NT2/D1 (cell line): Measurements from ENCODE around the gene LRRC8A.

Experiments used
- DNase-seq: peaks from one replicate; pipeline ENCODE4 v3.0.0-alpha.2; 2011; ENCODE audit warnings: low read depth, low spot score
- H3K27me3 ChIP-seq: 2 replicates; pipeline ENCODE4 v1.6.0; 2011; ENCODE audit warnings: mild to moderate bottlenecking; ENCODE audit not compliant: insufficient read length, insufficient read depth
- H3K36me3 ChIP-seq: 2 replicates; pipeline ENCODE4 v1.6.1; 2011; ENCODE audit warnings: mild to moderate bottlenecking, low read length, mixed read lengths; ENCODE audit not compliant: insufficient read depth, insufficient read length
- H3K4me1 ChIP-seq: 2 replicates; pipeline ENCODE4 v1.5.1; 2011; ENCODE audit not compliant: insufficient read depth, insufficient read length
- H3K4me3 ChIP-seq: 2 replicates; pipeline ENCODE4 v1.5.1; 2011; ENCODE audit warnings: low read depth; ENCODE audit not compliant: insufficient read length
- H3K9ac ChIP-seq: 2 replicates; pipeline ENCODE4 v1.6.0; 2011; ENCODE audit warnings: low read depth; ENCODE audit not compliant: insufficient read length
- H3K9me3 ChIP-seq: 2 replicates; pipeline ENCODE4 v1.5.1; 2011; ENCODE audit warnings: mild to moderate bottlenecking, low read length; ENCODE audit not compliant: insufficient read depth
- SUZ12 ChIP-seq: IDR thresholded peaks from 2 replicates; pipeline ENCODE4 v1.6.1; 2011; ENCODE audit not compliant: insufficient read length, insufficient read depth; ENCODE audit errors: extremely low read depth
- YY1 ChIP-seq: IDR thresholded peaks from 2 replicates; pipeline ENCODE4 v1.6.1; 2011; ENCODE audit not compliant: insufficient read length, insufficient read depth
- ZNF274 ChIP-seq: IDR thresholded peaks from 2 replicates; pipeline ENCODE4 v1.6.1; 2011; ENCODE audit warnings: mild to moderate bottlenecking, low read depth, low read length

LRRC8A gene

DNA sequence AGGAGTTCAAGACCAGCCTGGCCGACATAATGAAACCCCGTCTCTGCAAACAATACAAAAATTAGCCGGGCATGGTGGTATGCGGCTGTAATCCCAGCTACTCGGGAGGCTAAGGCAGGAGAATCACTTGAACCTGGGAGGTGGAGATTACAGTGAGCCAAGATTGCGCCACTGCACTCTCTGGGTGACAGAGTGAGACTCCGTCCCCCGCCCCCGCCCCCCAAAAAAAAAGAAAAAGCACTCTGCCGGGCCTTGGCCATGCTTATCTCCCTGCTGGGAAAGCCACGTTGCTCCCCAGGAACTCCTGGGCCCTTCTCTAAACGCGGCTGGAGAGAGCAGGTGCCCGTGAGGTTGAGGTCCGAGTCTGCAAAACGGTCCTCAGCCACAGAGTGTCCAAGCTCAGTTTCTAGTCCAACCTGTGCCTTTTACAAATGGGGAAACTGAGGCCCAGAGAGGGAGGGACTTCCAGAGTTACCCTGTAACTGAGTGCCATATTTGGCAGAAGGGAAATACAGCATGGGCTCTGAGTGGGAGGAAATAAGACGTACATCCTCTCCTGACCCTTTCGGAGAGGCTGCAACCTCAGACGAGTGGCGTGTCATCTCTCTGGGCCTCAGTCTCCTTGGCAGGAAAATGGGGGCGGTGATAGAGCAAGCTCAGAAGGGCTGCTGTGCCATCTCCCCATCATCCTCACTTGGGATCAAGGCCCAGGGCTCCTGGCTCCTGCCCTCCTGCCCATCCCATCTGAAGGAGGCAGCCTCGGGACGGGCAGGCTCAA is 32.3 kb downstream of the LRRC8A start:
- Histone ChIP-seq H3K9me3 (no peaks in the 10 kb centered on the region), H3K36me3 (peaks cover 80% of the 10 kb centered on the region), H3K27me3 (no peaks in the 10 kb centered on the region), H3K4me1 (peaks cover 42% of the 10 kb centered on the region), H3K9ac (no peak overlapping the region), H3K4me3 (no peak overlapping the region)
- no peak for DNase-seq
- TF ChIP-seq ZNF274: no peak
- TF ChIP-seq YY1: no peak
- no peak for TF ChIP-seq SUZ12

DNA sequence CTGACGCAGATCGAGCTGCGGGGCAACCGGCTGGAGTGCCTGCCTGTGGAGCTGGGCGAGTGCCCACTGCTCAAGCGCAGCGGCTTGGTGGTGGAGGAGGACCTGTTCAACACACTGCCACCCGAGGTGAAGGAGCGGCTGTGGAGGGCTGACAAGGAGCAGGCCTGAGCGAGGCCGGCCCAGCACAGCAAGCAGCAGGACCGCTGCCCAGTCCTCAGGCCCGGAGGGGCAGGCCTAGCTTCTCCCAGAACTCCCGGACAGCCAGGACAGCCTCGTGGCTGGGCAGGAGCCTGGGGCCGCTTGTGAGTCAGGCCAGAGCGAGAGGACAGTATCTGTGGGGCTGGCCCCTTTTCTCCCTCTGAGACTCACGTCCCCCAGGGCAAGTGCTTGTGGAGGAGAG is 34.3 kb downstream of the LRRC8A start:
- Histone ChIP-seq H3K4me1 (peaks cover 41% of the 10 kb centered on the region), H3K27me3 (no peaks in the 10 kb centered on the region), H3K36me3 (peaks cover 65% of the 10 kb centered on the region), H3K9ac (peak overlapping the region; percentile 53), H3K9me3 (no peaks in the 10 kb centered on the region), H3K4me3 (no peak overlapping the region)
- TF ChIP-seq YY1: no peak
- no peak for TF ChIP-seq ZNF274
- no peak for TF ChIP-seq SUZ12
- no peak for DNase-seq

GRCh38 chr9:128916745-128917144 is 34.8 kb downstream of the LRRC8A start:
- H3K36me3 ChIP-seq: peaks cover 65% of the 10 kb centered on the region

DNA sequence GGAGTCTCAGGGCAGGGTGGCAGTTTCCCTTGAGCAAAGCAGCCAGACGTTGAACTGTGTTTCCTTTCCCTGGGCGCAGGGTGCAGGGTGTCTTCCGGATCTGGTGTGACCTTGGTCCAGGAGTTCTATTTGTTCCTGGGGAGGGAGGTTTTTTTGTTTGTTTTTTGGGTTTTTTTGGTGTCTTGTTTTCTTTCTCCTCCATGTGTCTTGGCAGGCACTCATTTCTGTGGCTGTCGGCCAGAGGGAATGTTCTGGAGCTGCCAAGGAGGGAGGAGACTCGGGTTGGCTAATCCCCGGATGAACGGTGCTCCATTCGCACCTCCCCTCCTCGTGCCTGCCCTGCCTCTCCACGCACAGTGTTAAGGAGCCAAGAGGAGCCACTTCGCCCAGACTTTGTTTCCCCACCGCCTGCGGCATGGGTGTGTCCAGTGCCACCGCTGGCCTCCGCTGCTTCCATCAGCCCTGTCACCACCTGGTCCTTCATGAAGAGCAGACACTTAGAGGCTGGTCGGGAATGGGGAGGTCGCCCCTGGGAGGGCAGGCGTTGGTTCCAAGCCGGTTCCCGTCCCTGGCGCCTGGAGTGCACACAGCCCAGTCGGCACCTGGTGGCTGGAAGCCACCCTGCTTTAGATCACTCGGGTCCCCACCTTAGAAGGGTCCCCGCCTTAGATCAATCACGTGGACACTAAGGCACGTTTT is 35.4 kb downstream of the LRRC8A start:
- H3K4me1 ChIP-seq: peaks cover 38% of the 10 kb centered on the region
- no peaks in the 10 kb centered on the region for H3K9me3 ChIP-seq
- no peak for TF ChIP-seq YY1
- no peak for TF ChIP-seq ZNF274
- no peak for TF ChIP-seq SUZ12
- peaks cover 65% of the 10 kb centered on the region for H3K36me3 ChIP-seq
- no peak for DNase-seq
- H3K27me3 ChIP-seq: no peaks in the 10 kb centered on the region
- no peak overlapping the region for H3K4me3 ChIP-seq
- no peak overlapping the region for H3K9ac ChIP-seq

More at GRCh38 chr9:128916745-128917144, 34.8 kb downstream of the LRRC8A start:
- DNase-seq: no peak
- Histone ChIP-seq H3K4me3 (no peak overlapping the region), H3K9me3 (no peaks in the 10 kb centered on the region), H3K27me3 (no peaks in the 10 kb centered on the region), H3K9ac (no peak overlapping the region), H3K4me1 (peaks cover 40% of the 10 kb centered on the region)
- TF ChIP-seq SUZ12 (no peak), YY1 (no peak)

- peaks cover 53% of the 10 kb centered on the region for H3K36me3 ChIP-seq
- no peak overlapping the region for H3K4me3 ChIP-seq
- TF ChIP-seq YY1 (no peak), SUZ12 (no peak), ZNF274 (no peak)
- no peaks in the 10 kb centered on the region for H3K9me3 ChIP-seq
- DNase-seq: no peak
- no peaks in the 10 kb centered on the region for H3K27me3 ChIP-seq
- H3K9ac ChIP-seq: no peak overlapping the region
- H3K4me1 ChIP-seq: peaks cover 26% of the 10 kb centered on the region
Observed at GRCh38 chr9:128918921-128919320, 37.0 kb downstream of the LRRC8A start.

- Histone ChIP-seq H3K4me3 (no peak overlapping the region), H3K4me1 (peaks cover 23% of the 10 kb centered on the region), H3K9ac (peak overlapping the region; percentile 12), H3K27me3 (no peaks in the 10 kb centered on the region), H3K9me3 (no peaks in the 10 kb centered on the region), H3K36me3 (peaks cover 47% of the 10 kb centered on the region)
- TF ChIP-seq SUZ12 (no peak), ZNF274 (no peak), YY1 (no peak)
- no peak for DNase-seq
Observed at GRCh38 chr9:128919402-128920089, 37.6 kb downstream of the LRRC8A start.

- no peak for TF ChIP-seq SUZ12
- TF ChIP-seq YY1: no peak
- no peak for TF ChIP-seq ZNF274
- H3K9me3 ChIP-seq: no peaks in the 10 kb centered on the region
- no peaks in the 10 kb centered on the region for H3K27me3 ChIP-seq
- H3K4me3 ChIP-seq: peak within 1 kb of the TSS; percentile 3
- peaks cover 20% of the 10 kb centered on the region for H3K4me1 ChIP-seq
- no peak for DNase-seq
- peaks cover 40% of the 10 kb centered on the region for H3K36me3 ChIP-seq
- peak within 1 kb of the TSS; percentile 89 for H3K9ac ChIP-seq
Observed at GRCh38 chr9:128920381-128921058, 38.6 kb downstream of the LRRC8A start, which contains the start of gene PHYHD1. Gene PHYHD1, plus strand, starts transcription at chr9:128920982. Its CDS starts 1,342 bp downstream, at chr9:128922324.
